Measurements from ENCODE around the gene CLNS1A.

DNA sequence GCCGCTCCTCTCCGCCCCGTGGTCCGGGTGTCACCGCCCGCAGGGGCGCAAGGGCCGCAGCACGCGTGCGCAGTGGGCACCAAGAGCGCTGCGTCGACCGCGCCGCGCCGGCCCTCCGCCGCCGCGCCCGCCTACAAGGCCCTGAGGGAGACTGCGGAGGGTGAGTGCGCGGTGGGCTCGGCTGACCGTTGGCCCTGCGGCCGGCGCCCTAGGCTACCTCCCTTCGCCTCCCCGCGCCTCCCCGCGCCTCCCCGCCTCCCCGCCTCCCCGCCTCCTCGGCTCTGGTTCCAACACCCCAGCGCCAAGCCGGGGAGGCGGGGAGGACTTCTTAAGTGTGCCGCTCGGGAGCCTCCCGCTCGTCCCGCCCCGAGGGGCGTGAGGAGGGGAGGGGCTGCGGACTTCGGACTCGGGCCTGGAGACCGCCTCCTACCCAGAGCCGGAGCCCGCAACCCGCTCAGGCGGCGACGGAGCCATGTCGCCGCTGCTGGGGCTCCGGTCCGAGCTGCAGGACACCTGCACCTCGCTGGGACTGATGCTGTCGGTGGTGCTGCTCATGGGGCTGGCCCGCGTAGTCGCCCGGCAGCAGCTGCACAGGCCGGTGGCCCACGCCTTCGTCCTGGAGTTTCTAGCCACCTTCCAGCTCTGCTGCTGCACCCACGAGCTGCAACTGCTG lies 47.9 kb downstream of the CLNS1A start, which contains the start of gene AQP11:
- TF ChIP-seq POLR2A (IDR thresholded peaks at IDR 0.05; ENCODE audit: low read length) (no peak), GATA1 (IDR thresholded peaks at IDR 0.05; ENCODE audit: low read depth, low read length) (no peak)
